IMR-90 (cell line): ENCODE measurements around the gene STARD13. TPM values are rescaled to one million over a fixed set of nuclear protein-coding genes. Genes with fewer than 3 reads are reported as not detected.

ENCODE experiments used
- ATAC-seq: fragments of 200-7000 bp; cut with Tn5 transposase; 2 replicates; pipeline ENCODE4 v1.9.1; 2020; ENCODE audit warnings: low read depth, mild to moderate bottlenecking, moderate library complexity
- BruUV-seq: library from RNA; stranded (reverse); fragments of 400-500 nt; replicated peaks from 2 replicates; lab custom pipeline; 2021; lab: Mats Ljungman, UMichigan
- CTCF ChIA-PET: fragments of 300-600 bp; formaldehyde crosslinking; extraction: SDS; loops from one replicate; lab custom pipeline; 2021; ENCODE audit warnings: antibody characterized with exemption; lab: Yijun Ruan, JAX
- POLR2A ChIA-PET: fragments of 300-600 bp; sonication (Branson Sonifier 250); formaldehyde crosslinking; loops from one replicate; lab custom pipeline; 2022; ENCODE audit warnings: antibody characterized with exemption; ENCODE audit not compliant: unreplicated experiment; lab: Charles Lee
- DNase-seq: peaks from one replicate; pipeline ENCODE4 v3.0.0; 2013
- H2AFZ ChIP-seq: replicated peaks from 2 replicates; pipeline ENCODE3; 2013; ENCODE audit warnings: low read length, mild to moderate bottlenecking; ENCODE audit not compliant: poor library complexity
- H2AK5ac ChIP-seq: 2 replicates; pipeline ENCODE4 v1.6.1; 2013; ENCODE audit warnings: low read depth, low read length, inconsistent platforms
- H2AK9ac ChIP-seq: replicated peaks from 2 replicates; pipeline ENCODE3; 2013; ENCODE audit warnings: mild to moderate bottlenecking, low read depth, low read length, moderate library complexity; ENCODE audit not compliant: poor library complexity
- H2BK120ac ChIP-seq: 2 replicates; pipeline ENCODE4 v1.6.1; 2013; ENCODE audit warnings: low read depth, low read length, inconsistent platforms
- H2BK15ac ChIP-seq: 3 replicates; pipeline ENCODE4 v1.6.1; 2013; ENCODE audit warnings: low read depth, low read length, inconsistent platforms
- H2BK20ac ChIP-seq: 2 replicates; pipeline ENCODE4 v1.6.1; 2013; ENCODE audit warnings: low read depth, mild to moderate bottlenecking, inconsistent platforms, low read length, moderate library complexity
- H2BK5ac ChIP-seq: 2 replicates; pipeline ENCODE4 v1.6.1; 2013; ENCODE audit warnings: mild to moderate bottlenecking, low read depth, low read length, inconsistent platforms; ENCODE audit not compliant: poor library complexity, severe bottlenecking
- H3K14ac ChIP-seq: replicated peaks from 2 replicates; pipeline ENCODE4 v1.6.1; 2013; ENCODE audit warnings: low read depth, low read length, inconsistent platforms
- H3K18ac ChIP-seq: 2 replicates; pipeline ENCODE4 v1.6.1; 2013; ENCODE audit warnings: low read depth, low read length, control low read depth
- H3K23ac ChIP-seq: 2 replicates; pipeline ENCODE4 v1.6.1; 2013; ENCODE audit warnings: low read depth, low read length, inconsistent platforms
- H3K27ac ChIP-seq: 2 replicates; pipeline ENCODE4 v1.5.1; 2013; ENCODE audit warnings: mild to moderate bottlenecking, control low read depth, low read length; ENCODE audit not compliant: insufficient read depth
- H3K27me3 ChIP-seq: 2 replicates; pipeline ENCODE4 v1.6.1; 2013; ENCODE audit warnings: low read length; ENCODE audit not compliant: control insufficient read depth, insufficient read depth
- H3K36me3 ChIP-seq: 2 replicates; pipeline ENCODE4 v1.6.1; 2013; ENCODE audit warnings: low read length, mixed read lengths; ENCODE audit not compliant: control insufficient read depth, insufficient read depth
- H3K4ac ChIP-seq: 2 replicates; pipeline ENCODE4 v1.6.1; 2013; ENCODE audit warnings: low read depth, low read length, inconsistent platforms
- H3K4me1 ChIP-seq: 2 replicates; pipeline ENCODE4 v1.6.1; 2013; ENCODE audit warnings: low read length, mixed read lengths; ENCODE audit not compliant: control insufficient read depth, insufficient read depth
- H3K4me2 ChIP-seq: 2 replicates; pipeline ENCODE4 v1.6.1; 2013; ENCODE audit warnings: low read depth, mild to moderate bottlenecking, control low read depth, low read length, moderate library complexity
- H3K4me3 ChIP-seq: 2 replicates; pipeline ENCODE4 v1.5.1; 2013; ENCODE audit warnings: low read depth, mild to moderate bottlenecking, control low read depth, low read length, moderate library complexity; ENCODE audit not compliant: insufficient read depth
- H3K56ac ChIP-seq: 2 replicates; pipeline ENCODE4 v1.6.1; 2013; ENCODE audit warnings: low read length, inconsistent platforms; ENCODE audit not compliant: insufficient read depth; ENCODE audit errors: extremely low read depth
- H3K79me1 ChIP-seq, 2 experiments: 2 replicates each; pipeline ENCODE4 v1.6.1; 2013; ENCODE audit warnings: low read length in 2 of 2, inconsistent platforms in 1 of 2, low read depth in 1 of 2
- H3K9ac ChIP-seq: 2 replicates; pipeline ENCODE4 v1.6.1; 2013; ENCODE audit warnings: low read depth, low read length, control low read depth
- H3K9me1 ChIP-seq: 2 replicates; pipeline ENCODE4 v1.6.1; 2013; ENCODE audit warnings: low read length, inconsistent platforms; ENCODE audit not compliant: insufficient read depth
- H3K9me3 ChIP-seq: 2 replicates; pipeline ENCODE4 v1.6.1; 2013; ENCODE audit warnings: low read length; ENCODE audit not compliant: control insufficient read depth, insufficient read depth
- H4K20me1 ChIP-seq: 2 replicates; pipeline ENCODE4 v1.6.1; 2013; ENCODE audit warnings: low read length, inconsistent platforms; ENCODE audit not compliant: insufficient read depth
- H4K5ac ChIP-seq: 2 replicates; pipeline ENCODE4 v1.6.1; 2013; ENCODE audit warnings: mild to moderate bottlenecking, low read depth, low read length, control low read depth
- H4K8ac ChIP-seq, 2 experiments: 2 replicates each; pipeline ENCODE4 v1.6.1; 2013; ENCODE audit warnings: low read depth in 2 of 2, low read length in 2 of 2, control low read depth in 1 of 2, inconsistent platforms in 1 of 2
- H4K91ac ChIP-seq: 2 replicates; pipeline ENCODE4 v1.6.1; 2013; ENCODE audit warnings: low read depth, low read length, inconsistent platforms; ENCODE audit not compliant: insufficient read depth
- CEBPB ChIP-seq: IDR thresholded peaks from 2 replicates; pipeline ENCODE4 v1.6.1; 2012; ENCODE audit warnings: low read depth, low read length, improper control_type of control experiment
- CHD1 ChIP-seq: IDR thresholded peaks from 2 replicates; pipeline ENCODE4 v1.6.1; 2012; ENCODE audit warnings: low read depth, low read length, improper control_type of control experiment
- FOS ChIP-seq: fragments of 150-350 bp; IDR thresholded peaks from 2 replicates; pipeline ENCODE4 v1.6.1; 2016; ENCODE audit warnings: low read depth, low read length
- MXI1 ChIP-seq: IDR thresholded peaks from 2 replicates; pipeline ENCODE4 v1.6.1; 2012; ENCODE audit warnings: low read depth, mild to moderate bottlenecking, low read length, moderate library complexity, borderline replicate concordance
- WGBS, 2 experiments: methylation state at CpG; one replicate each; pipeline versions ENCODE4 v1.1.5 to v1.1.7; 2013; ENCODE audit warnings: missing lambda C conversion rate in 2 of 2; ENCODE audit not compliant: insufficient read length in 1 of 2; ENCODE audit errors: extremely low coverage in 2 of 2; 5-methylcytosine and 5-hydroxymethylcytosine counted together
- dilution Hi-C: fragments of 300-500 bp; cut with HindIII; formaldehyde crosslinking; loops from one replicate; pipeline ENCODE4 v1.14.3; 2018; ENCODE audit warnings: low sequenced_read_pairs; ENCODE audit not compliant: unreplicated experiment
- in situ Hi-C: fragments of 300-500 bp; cut with MboI; formaldehyde crosslinking; loops from 3 replicates; pipeline ENCODE4 v1.14.3; 2019; ENCODE audit warnings: low sequenced_read_pairs, inconsistent platforms, mixed read lengths
- intact Hi-C: fragments of 100-400 bp; cut with micrococcal nuclease; formaldehyde crosslinking; loops from 2 replicates; pipeline ENCODE4 v1.10.0; 2022
- polyA plus RNA-seq, 3 experiments: library from polyadenylated mRNA; depleted of rRNA; stranded (reverse); fragments of >200 nt; gene quantifications; 2 replicates each; pipeline ENCODE4 v1.2.3, GENCODE V29; 2012; ENCODE audit warnings: low replicate concordance in 1 of 3
- total RNA-seq: library from RNA; depleted of rRNA; stranded (reverse); fragments of >200 nt; gene quantifications from 2 replicates; pipeline ENCODE4 v1.2.3, GENCODE V29; 2012

STARD13 gene
- total and polyA plus RNA-seq, 2 of the 4 experiments (the other 2 are of a cell fraction) = 23.6 to 46.6 TPM

- Histone ChIP-seq H3K18ac (peak overlapping the region; percentile 62), H2AFZ (no peak overlapping the region), H3K79me1 (peaks cover 42 to 70% of the 10 kb centered on the region in 2 experiments), H2BK5ac (peak overlapping the region; percentile 98), H4K20me1 (peaks cover 5% of the 10 kb centered on the region; the same call in 1 of the 2 replicates), H2BK120ac (peak overlapping the region; percentile 73), H3K4ac (peak overlapping the region; percentile 18; the same call in 1 of the 2 replicates), H3K23ac (peak overlapping the region; percentile 69; the same call in 1 of the 2 replicates), H2AK5ac (0 out of 2 replicates have a peak overlapping the region, but pooled peaks have one; percentile 15), H3K36me3 (peaks cover 13% of the 10 kb centered on the region), H3K4me1 (peaks cover 16% of the 10 kb centered on the region), H2BK20ac (0 out of 2 replicates have a peak overlapping the region, but pooled peaks have one; percentile 13), H4K8ac (peak overlapping the region in 1 of 2 experiments; percentile 42; a peak in 1 of 4 replicates), H3K56ac (no peak overlapping the region), H2BK15ac (no peak overlapping the region), H3K4me3 (no peak overlapping the region), H3K9ac (no peak overlapping the region), H3K9me3 (peaks cover 2% of the 10 kb centered on the region), H2AK9ac (no peak overlapping the region), H3K4me2 (peak overlapping the region; percentile 74; the same call in 1 of the 2 replicates), H4K91ac (no peak overlapping the region), H3K14ac (peak overlapping the region; percentile 27), H4K5ac (peak overlapping the region; percentile 61; the same call in 1 of the 2 replicates), H3K27ac (peak overlapping the region; percentile 8; the same call in 1 of the 2 replicates), H3K27me3 (no peaks in the 10 kb centered on the region), H3K9me1 (peaks cover 12% of the 10 kb centered on the region)
- TF ChIP-seq FOS (peak; percentile 32; the same call in 1 of the 2 replicates), CHD1 (no peak), CEBPB (peak; percentile 11; the same call in 1 of the 2 replicates), MXI1 (no peak)
- ATAC-seq (no peak), DNase-seq (peak; percentile 81)
- in situ Hi-C loops = no loop called here
- no CpG with 5 or more reads among the region's 6 CpGs for WGBS, 2 experiments
- intact Hi-C loops = no loop called here
- dilution Hi-C loops = no loop called here
- POLR2A ChIA-PET = no interaction called here
- CTCF ChIA-PET = no interaction called here
- BruUV-seq = no TSS peak
Measured at GRCh38 chr13:33249066-33249465, 36.5 kb downstream of the STARD13 start.
